Ovary (tissue), 9 donors: ENCODE measurements around the gene SLC17A6. TPM values are rescaled to one million over a fixed set of nuclear protein-coding genes. Genes with fewer than 3 reads are reported as not detected.

Experiments used
- DNase-seq, 5 donors: peaks; one replicate each; pipeline ENCODE4 v3.0.0-alpha.2; 2019 to 2020
- H3K27ac ChIP-seq, 2 donors: fragments of 200-600 bp; one replicate each; pipeline versions ENCODE4 v1.5.1 to v1.8.0; 2019 to 2022
- H3K27me3 ChIP-seq: fragments of 200-600 bp; one replicate; pipeline ENCODE4 v1.8.0; 2022
- H3K36me3 ChIP-seq: fragments of 200-600 bp; sonication (generic); one replicate; pipeline ENCODE4 v1.5.1; 2019
- H3K4me1 ChIP-seq: one replicate; pipeline ENCODE4 v1.8.1; 2013; ENCODE audit warnings: mild to moderate bottlenecking, moderate library complexity; ENCODE audit not compliant: insufficient read depth
- H3K4me3 ChIP-seq: fragments of 200-600 bp; sonication (generic); one replicate; pipeline ENCODE4 v1.5.1; 2017
- H3K9me3 ChIP-seq, 2 donors: fragments of 200-600 bp in 1 of 2; sonication (generic) in 1 of 2; one replicate each; pipeline versions ENCODE4 v1.5.1 to v1.8.1; 2013 to 2019; ENCODE audit warnings: mild to moderate bottlenecking in 1 of 2, moderate library complexity in 1 of 2
- CTCF ChIP-seq, 3 donors: fragments of 450-650 bp in 2 of 3; fragments of 200-600 bp in 1 of 3; IDR thresholded peaks; one replicate each; pipeline versions ENCODE4 v1.5.1 to v1.8.0; 2016 to 2022; ENCODE audit warnings: antibody characterized with exemption in 3 of 3, mild to moderate bottlenecking in 1 of 3
- EP300 ChIP-seq: sonication (generic); formaldehyde crosslinking; IDR thresholded peaks from one replicate; pipeline ENCODE4 v1.6.1; 2017; ENCODE audit warnings: antibody characterized with exemption
- POLR2A ChIP-seq: fragments of 450-650 bp; IDR thresholded peaks from one replicate; pipeline ENCODE4 v1.6.1; 2017; ENCODE audit warnings: antibody characterized with exemption, mild to moderate bottlenecking, moderate library complexity
- WGBS, 3 donors: extraction: QIAGEN DNeasy Blood & Tissue Kit in 1 of 3; methylation state at CpG; one replicate each; pipeline versions ENCODE4 v1.1.5 to v1.1.7; 2013 to 2017; 5-methylcytosine and 5-hydroxymethylcytosine counted together
- intact Hi-C, 4 donors: fragments of 100-400 bp; cut with DNase I; formaldehyde crosslinking; loops; one replicate each; pipeline versions ENCODE4 v1.11.0 to v1.15.1; 2022 to 2023
- polyA plus RNA-seq, 2 donors: library from polyadenylated mRNA; stranded (reverse); fragments of 200-250 nt in 1 of 2; fragments of 350-450 nt in 1 of 2; fragmentation: Illumina TruSeq in 1 of 2; extraction: RNeasy Lipid Tissue Mini Kit (QIAGEN cat#74804) in 1 of 2; gene quantifications; one replicate each; pipeline ENCODE4 v1.2.3, GENCODE V29; 2013 to 2014
- total RNA-seq, 7 donors: library from RNA; depleted of rRNA in 2 of 7; stranded (reverse); fragments of >200 nt in 2 of 7; fragmentation: NEBNext Ultra II Directional in 3 of 7; extraction: Animal tissue kit (Norgen Biotek cat#: 25700) in 3 of 7; gene quantifications; one replicate each; pipeline versions ENCODE4 v1.1.0 to v1.2.4, GENCODE V29; 2016 to 2023
- donor health status: DM: no; HTN: no; CAD: no; lungs with moderate emphysema.
- donor health status: DM: no; HTN: no; CAD: no.
- donor health status: Bipolar disorder and iron deficiency.
- donor health status: DM: yes; HTN: yes; CAD: no.
- donor health status: DM: no; HTN: no; CAD: no.
- donor health status: DM: yes; HTN: yes; CAD: no.

SLC17A6 gene
- total and polyA plus RNA-seq, 9 donors, result not detected

- H3K9me3 ChIP-seq, result no peaks in the 10 kb centered on the region
- H3K4me3 ChIP-seq, result no peak overlapping the region
- no peaks in the 10 kb centered on the region for H3K36me3 ChIP-seq
- H3K4me1 ChIP-seq, result no peaks in the 10 kb centered on the region
- no peak overlapping the region for H3K27ac ChIP-seq
- intact Hi-C loops, result no loop called here
- TF ChIP-seq EP300, result no peak
- no peak for TF ChIP-seq CTCF (IDR thresholded peaks at IDR 0.05)
- no peak for TF ChIP-seq POLR2A
- DNase-seq, result no peak
- 78 to 84% (median 82%) methylated on average over 4 of the region's 4 CpGs for WGBS, 3 donors
- H3K27me3 ChIP-seq, result no peaks in the 10 kb centered on the region
Observed at GRCh38 chr11:22415476-22415875, 77.3 kb downstream of the SLC17A6 start.

- TF ChIP-seq POLR2A (no peak), CTCF (IDR thresholded peaks at IDR 0.05) (no peak), EP300 (no peak)
- intact Hi-C loops, result no loop called here
- no peaks in the 10 kb centered on the region for H3K9me3 ChIP-seq
- no peak overlapping the region for H3K4me3 ChIP-seq
- no peak overlapping the region for H3K27ac ChIP-seq
- no peak for DNase-seq
- 56 to 65% (median 63%) methylated on average over 4 of the region's 4 CpGs for WGBS, 3 donors
- no peaks in the 10 kb centered on the region for H3K36me3 ChIP-seq
- no peaks in the 10 kb centered on the region for H3K27me3 ChIP-seq
- H3K4me1 ChIP-seq, result no peaks in the 10 kb centered on the region
Observed at GRCh38 chr11:22416462-22416861, 78.3 kb downstream of the SLC17A6 start.

GRCh38 chr11:22426915-22427314, 88.7 kb downstream of the SLC17A6 start:
- WGBS, 3 donors, result 50 to 54% (median 52%) methylated on average over 1 of the region's 1 CpG
- Histone ChIP-seq H3K27me3 (no peaks in the 10 kb centered on the region), H3K36me3 (no peaks in the 10 kb centered on the region), H3K9me3 (no peaks in the 10 kb centered on the region), H3K4me3 (no peak overlapping the region), H3K27ac (no peak overlapping the region), H3K4me1 (no peaks in the 10 kb centered on the region)
- no peak for DNase-seq
- intact Hi-C loops, result no loop called here
- TF ChIP-seq CTCF (IDR thresholded peaks at IDR 0.05), result no peak
- TF ChIP-seq POLR2A, result no peak
- no peak for TF ChIP-seq EP300

Other genes starting within 250 kb of the SLC17A6 start
- gene ANO5, start 145.3 kb upstream of the SLC17A6 start, total RNA-seq, result 1 to 10 TPM; 1.1 to 3.7 (median 1.6) TPM
- gene ANO5, start 145.3 kb upstream of the SLC17A6 start, polyA plus RNA-seq, result 1 to 10 TPM in 1 of 2 donors, under 1 TPM in 1; 0.48 to 2.4 TPM